IMR-90 (cell line): ENCODE measurements around the gene IRF6. TPM values are rescaled to one million over a fixed set of nuclear protein-coding genes. Genes with fewer than 3 reads are reported as not detected.

Experiments
- ATAC-seq: fragments of 200-7000 bp; cut with Tn5 transposase; 2 replicates; pipeline ENCODE4 v1.9.1; 2020; ENCODE audit warnings: low read depth, mild to moderate bottlenecking, moderate library complexity
- BruUV-seq: library from RNA; stranded (reverse); fragments of 400-500 nt; replicated peaks from 2 replicates; lab custom pipeline; 2021; lab: Mats Ljungman, UMichigan
- CTCF ChIA-PET: fragments of 300-600 bp; formaldehyde crosslinking; extraction: SDS; loops from one replicate; lab custom pipeline; 2021; ENCODE audit warnings: antibody characterized with exemption; lab: Yijun Ruan, JAX
- POLR2A ChIA-PET: fragments of 300-600 bp; sonication (Branson Sonifier 250); formaldehyde crosslinking; loops from one replicate; lab custom pipeline; 2022; ENCODE audit warnings: antibody characterized with exemption; ENCODE audit not compliant: unreplicated experiment; lab: Charles Lee
- DNase-seq: peaks from one replicate; pipeline ENCODE4 v3.0.0; 2013
- H2AFZ ChIP-seq: replicated peaks from 2 replicates; pipeline ENCODE3; 2013; ENCODE audit warnings: low read length, mild to moderate bottlenecking; ENCODE audit not compliant: poor library complexity
- H2AK5ac ChIP-seq: 2 replicates; pipeline ENCODE4 v1.6.1; 2013; ENCODE audit warnings: low read depth, low read length, inconsistent platforms
- H2AK9ac ChIP-seq: replicated peaks from 2 replicates; pipeline ENCODE3; 2013; ENCODE audit warnings: mild to moderate bottlenecking, low read depth, low read length, moderate library complexity; ENCODE audit not compliant: poor library complexity
- H2BK120ac ChIP-seq: 2 replicates; pipeline ENCODE4 v1.6.1; 2013; ENCODE audit warnings: low read depth, low read length, inconsistent platforms
- H2BK15ac ChIP-seq: 3 replicates; pipeline ENCODE4 v1.6.1; 2013; ENCODE audit warnings: low read depth, low read length, inconsistent platforms
- H2BK20ac ChIP-seq: 2 replicates; pipeline ENCODE4 v1.6.1; 2013; ENCODE audit warnings: low read depth, mild to moderate bottlenecking, inconsistent platforms, low read length, moderate library complexity
- H2BK5ac ChIP-seq: 2 replicates; pipeline ENCODE4 v1.6.1; 2013; ENCODE audit warnings: mild to moderate bottlenecking, low read depth, low read length, inconsistent platforms; ENCODE audit not compliant: poor library complexity, severe bottlenecking
- H3K14ac ChIP-seq: replicated peaks from 2 replicates; pipeline ENCODE4 v1.6.1; 2013; ENCODE audit warnings: low read depth, low read length, inconsistent platforms
- H3K18ac ChIP-seq: 2 replicates; pipeline ENCODE4 v1.6.1; 2013; ENCODE audit warnings: low read depth, low read length, control low read depth
- H3K23ac ChIP-seq: 2 replicates; pipeline ENCODE4 v1.6.1; 2013; ENCODE audit warnings: low read depth, low read length, inconsistent platforms
- H3K27ac ChIP-seq: 2 replicates; pipeline ENCODE4 v1.5.1; 2013; ENCODE audit warnings: mild to moderate bottlenecking, control low read depth, low read length; ENCODE audit not compliant: insufficient read depth
- H3K27me3 ChIP-seq: 2 replicates; pipeline ENCODE4 v1.6.1; 2013; ENCODE audit warnings: low read length; ENCODE audit not compliant: control insufficient read depth, insufficient read depth
- H3K36me3 ChIP-seq: 2 replicates; pipeline ENCODE4 v1.6.1; 2013; ENCODE audit warnings: low read length, mixed read lengths; ENCODE audit not compliant: control insufficient read depth, insufficient read depth
- H3K4ac ChIP-seq: 2 replicates; pipeline ENCODE4 v1.6.1; 2013; ENCODE audit warnings: low read depth, low read length, inconsistent platforms
- H3K4me1 ChIP-seq: 2 replicates; pipeline ENCODE4 v1.6.1; 2013; ENCODE audit warnings: low read length, mixed read lengths; ENCODE audit not compliant: control insufficient read depth, insufficient read depth
- H3K4me2 ChIP-seq: 2 replicates; pipeline ENCODE4 v1.6.1; 2013; ENCODE audit warnings: low read depth, mild to moderate bottlenecking, control low read depth, low read length, moderate library complexity
- H3K4me3 ChIP-seq: 2 replicates; pipeline ENCODE4 v1.5.1; 2013; ENCODE audit warnings: low read depth, mild to moderate bottlenecking, control low read depth, low read length, moderate library complexity; ENCODE audit not compliant: insufficient read depth
- H3K56ac ChIP-seq: 2 replicates; pipeline ENCODE4 v1.6.1; 2013; ENCODE audit warnings: low read length, inconsistent platforms; ENCODE audit not compliant: insufficient read depth; ENCODE audit errors: extremely low read depth
- H3K79me1 ChIP-seq, 2 experiments: 2 replicates each; pipeline ENCODE4 v1.6.1; 2013; ENCODE audit warnings: low read length in 2 of 2, inconsistent platforms in 1 of 2, low read depth in 1 of 2
- H3K9ac ChIP-seq: 2 replicates; pipeline ENCODE4 v1.6.1; 2013; ENCODE audit warnings: low read depth, low read length, control low read depth
- H3K9me1 ChIP-seq: 2 replicates; pipeline ENCODE4 v1.6.1; 2013; ENCODE audit warnings: low read length, inconsistent platforms; ENCODE audit not compliant: insufficient read depth
- H3K9me3 ChIP-seq: 2 replicates; pipeline ENCODE4 v1.6.1; 2013; ENCODE audit warnings: low read length; ENCODE audit not compliant: control insufficient read depth, insufficient read depth
- H4K20me1 ChIP-seq: 2 replicates; pipeline ENCODE4 v1.6.1; 2013; ENCODE audit warnings: low read length, inconsistent platforms; ENCODE audit not compliant: insufficient read depth
- H4K5ac ChIP-seq: 2 replicates; pipeline ENCODE4 v1.6.1; 2013; ENCODE audit warnings: mild to moderate bottlenecking, low read depth, low read length, control low read depth
- H4K8ac ChIP-seq, 2 experiments: 2 replicates each; pipeline ENCODE4 v1.6.1; 2013; ENCODE audit warnings: low read depth in 2 of 2, low read length in 2 of 2, control low read depth in 1 of 2, inconsistent platforms in 1 of 2
- H4K91ac ChIP-seq: 2 replicates; pipeline ENCODE4 v1.6.1; 2013; ENCODE audit warnings: low read depth, low read length, inconsistent platforms; ENCODE audit not compliant: insufficient read depth
- CEBPB ChIP-seq: IDR thresholded peaks from 2 replicates; pipeline ENCODE4 v1.6.1; 2012; ENCODE audit warnings: low read depth, low read length, improper control_type of control experiment
- NFE2L2 ChIP-seq: fragments of 150-350 bp; IDR thresholded peaks from 2 replicates; pipeline ENCODE4 v1.6.1; 2016; ENCODE audit warnings: low read depth, mild to moderate bottlenecking, low read length
- POLR2A ChIP-seq: IDR thresholded peaks from 2 replicates; pipeline ENCODE4 v1.6.1; 2012; ENCODE audit warnings: mild to moderate bottlenecking, low read depth, low read length
- RFX5 ChIP-seq: IDR thresholded peaks from 2 replicates; pipeline ENCODE4 v1.8.0; 2012; ENCODE audit warnings: low read depth, mild to moderate bottlenecking, low read length, moderate library complexity
- SMC3 ChIP-seq: fragments of 150-350 bp; IDR thresholded peaks from 2 replicates; pipeline ENCODE4 v1.6.1; 2016; ENCODE audit warnings: low read depth, mild to moderate bottlenecking, antibody characterized with exemption, low read length, moderate library complexity
- WGBS, 2 experiments: methylation state at CpG; one replicate each; pipeline versions ENCODE4 v1.1.5 to v1.1.7; 2013; ENCODE audit warnings: missing lambda C conversion rate in 2 of 2; ENCODE audit not compliant: insufficient read length in 1 of 2; ENCODE audit errors: extremely low coverage in 2 of 2; 5-methylcytosine and 5-hydroxymethylcytosine counted together
- dilution Hi-C: fragments of 300-500 bp; cut with HindIII; formaldehyde crosslinking; loops from one replicate; pipeline ENCODE4 v1.14.3; 2018; ENCODE audit warnings: low sequenced_read_pairs; ENCODE audit not compliant: unreplicated experiment
- in situ Hi-C: fragments of 300-500 bp; cut with MboI; formaldehyde crosslinking; loops from 3 replicates; pipeline ENCODE4 v1.14.3; 2019; ENCODE audit warnings: low sequenced_read_pairs, inconsistent platforms, mixed read lengths
- intact Hi-C: fragments of 100-400 bp; cut with micrococcal nuclease; formaldehyde crosslinking; loops from 2 replicates; pipeline ENCODE4 v1.10.0; 2022
- polyA plus RNA-seq, 3 experiments: library from polyadenylated mRNA; depleted of rRNA; stranded (reverse); fragments of >200 nt; gene quantifications; 2 replicates each; pipeline ENCODE4 v1.2.3, GENCODE V29; 2012; ENCODE audit warnings: low replicate concordance in 1 of 3
- total RNA-seq: library from RNA; depleted of rRNA; stranded (reverse); fragments of >200 nt; gene quantifications from 2 replicates; pipeline ENCODE4 v1.2.3, GENCODE V29; 2012
- TF ChIP-seq, protein P1 (sequence below): conservative IDR thresholded peaks from 2 replicates; pipeline ENCODE4 v1.5.1; 2012; ENCODE audit warnings: mild to moderate bottlenecking, low read depth, low read length, improper control_type of control experiment
- TF ChIP-seq, protein P2 (sequence below): fragments of 150-350 bp; IDR thresholded peaks from 2 replicates; pipeline ENCODE4 v1.6.1; 2017; ENCODE audit warnings: mild to moderate bottlenecking, antibody characterized with exemption, low read length, low read depth

The IRF6 gene
- total and polyA plus RNA-seq, 2 of the 4 experiments (the other 2 are of a cell fraction): 1.2 to 2.9 TPM

DNA sequence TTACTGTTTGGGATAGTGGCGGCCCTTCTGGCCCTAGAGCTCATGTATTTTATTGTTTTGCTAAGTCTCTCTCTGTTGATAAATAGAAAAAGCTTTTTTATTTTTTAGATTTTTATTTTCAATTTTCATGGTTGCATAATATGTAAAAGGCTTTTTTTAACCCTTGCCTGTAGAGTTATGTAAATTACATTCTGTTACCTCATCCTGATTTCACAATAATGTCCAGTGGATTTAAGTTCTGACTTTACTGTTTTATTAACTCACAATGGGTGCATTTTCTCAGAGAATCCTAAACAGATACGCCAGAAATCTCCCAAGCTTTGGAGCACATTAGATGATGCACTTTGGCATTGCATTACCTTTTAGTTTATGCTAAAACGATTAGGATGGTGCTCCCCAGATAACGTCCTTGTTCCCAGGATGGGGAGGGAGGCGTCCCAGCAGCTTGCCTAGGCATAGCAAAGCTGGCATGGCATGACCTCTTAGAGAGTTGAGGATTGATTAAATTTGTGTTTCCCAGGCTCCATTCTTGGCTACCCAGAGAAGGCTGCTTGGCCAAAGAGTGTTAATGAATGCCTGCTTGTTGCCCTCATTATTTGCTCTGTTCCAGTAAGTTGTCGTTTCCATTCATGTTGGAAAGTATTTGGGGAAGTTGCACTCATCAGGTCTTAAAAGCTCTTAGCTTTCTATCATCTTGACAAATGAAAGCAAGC is 38.9 kb upstream of the IRF6 start:
- Histone ChIP-seq H4K8ac (0 out of 4 replicates have a peak overlapping the region, but pooled peaks of 1 of the 2 experiments have one; percentile 9), H3K9ac (no peak overlapping the region), H2AK9ac (no peak overlapping the region), H2AK5ac (no peak overlapping the region; the same call in 1 of the 2 replicates), H3K4me1 (peaks cover 7% of the 10 kb centered on the region), H3K27ac (no peak overlapping the region), H2BK5ac (no peak overlapping the region), H4K5ac (no peak overlapping the region), H3K14ac (peak overlapping the region; percentile 10; the same call in 1 of the 2 replicates), H3K4me2 (no peak overlapping the region), H4K20me1 (no peaks in the 10 kb centered on the region), H3K18ac (no peak overlapping the region), H3K56ac (no peak overlapping the region), H3K79me1 (peaks cover 44 to 59% of the 10 kb centered on the region in 2 experiments), H4K91ac (no peak overlapping the region), H3K27me3 (no peaks in the 10 kb centered on the region), H3K23ac (peak overlapping the region; percentile 1; the same call in 1 of the 2 replicates), H3K4me3 (no peak overlapping the region), H2AFZ (no peak overlapping the region), H2BK120ac (no peak overlapping the region), H2BK15ac (peak overlapping the region; percentile 20; the same call in 1 of the 3 replicates), H3K4ac (no peak overlapping the region; the same call in 1 of the 2 replicates), H2BK20ac (no peak overlapping the region), H3K36me3 (peaks cover 34% of the 10 kb centered on the region), H3K9me3 (no peaks in the 10 kb centered on the region), H3K9me1 (peaks cover 20% of the 10 kb centered on the region)
- TF ChIP-seq RFX5 (no peak), CEBPB (peak; percentile 64), SMC3 (no peak), NFE2L2 (no peak), POLR2A (no peak)
- TF ChIP-seq, protein P1, sequence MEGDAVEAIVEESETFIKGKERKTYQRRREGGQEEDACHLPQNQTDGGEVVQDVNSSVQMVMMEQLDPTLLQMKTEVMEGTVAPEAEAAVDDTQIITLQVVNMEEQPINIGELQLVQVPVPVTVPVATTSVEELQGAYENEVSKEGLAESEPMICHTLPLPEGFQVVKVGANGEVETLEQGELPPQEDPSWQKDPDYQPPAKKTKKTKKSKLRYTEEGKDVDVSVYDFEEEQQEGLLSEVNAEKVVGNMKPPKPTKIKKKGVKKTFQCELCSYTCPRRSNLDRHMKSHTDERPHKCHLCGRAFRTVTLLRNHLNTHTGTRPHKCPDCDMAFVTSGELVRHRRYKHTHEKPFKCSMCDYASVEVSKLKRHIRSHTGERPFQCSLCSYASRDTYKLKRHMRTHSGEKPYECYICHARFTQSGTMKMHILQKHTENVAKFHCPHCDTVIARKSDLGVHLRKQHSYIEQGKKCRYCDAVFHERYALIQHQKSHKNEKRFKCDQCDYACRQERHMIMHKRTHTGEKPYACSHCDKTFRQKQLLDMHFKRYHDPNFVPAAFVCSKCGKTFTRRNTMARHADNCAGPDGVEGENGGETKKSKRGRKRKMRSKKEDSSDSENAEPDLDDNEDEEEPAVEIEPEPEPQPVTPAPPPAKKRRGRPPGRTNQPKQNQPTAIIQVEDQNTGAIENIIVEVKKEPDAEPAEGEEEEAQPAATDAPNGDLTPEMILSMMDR: no peak
- TF ChIP-seq, protein P2, sequence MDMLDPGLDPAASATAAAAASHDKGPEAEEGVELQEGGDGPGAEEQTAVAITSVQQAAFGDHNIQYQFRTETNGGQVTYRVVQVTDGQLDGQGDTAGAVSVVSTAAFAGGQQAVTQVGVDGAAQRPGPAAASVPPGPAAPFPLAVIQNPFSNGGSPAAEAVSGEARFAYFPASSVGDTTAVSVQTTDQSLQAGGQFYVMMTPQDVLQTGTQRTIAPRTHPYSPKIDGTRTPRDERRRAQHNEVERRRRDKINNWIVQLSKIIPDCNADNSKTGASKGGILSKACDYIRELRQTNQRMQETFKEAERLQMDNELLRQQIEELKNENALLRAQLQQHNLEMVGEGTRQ: no peak
- WGBS, 2 experiments: 95% methylated on average over 4 of the region's 6 CpGs; no CpG with 5 or more reads in 1 of the 2 experiments
- no TSS peak for BruUV-seq
- CTCF ChIA-PET: interaction anchor here (0.6 to 1.1 kb wide), 3 partner anchors 22 to 161 kb away, joined by 3 to 6 read pairs (median 3); no protein-coding TSS in a partner anchor
- in situ Hi-C loops (no loop called here), intact Hi-C loops (no loop called here), dilution Hi-C loops (no loop called here)
- ATAC-seq: no peak
- POLR2A ChIA-PET: interaction anchor here (0.6 kb wide), 1 partner anchor 48 kb away, joined by 3 read pairs; no protein-coding TSS in a partner anchor
- no peak for DNase-seq
